PC-9 (cell line): Measurements from ENCODE around the gene NRG3. TPM values are rescaled to one million over a fixed set of nuclear protein-coding genes. Genes with fewer than 3 reads are reported as not detected.

Experiments
- BruUV-seq: library from RNA; stranded (reverse); fragments of 400-500 nt; replicated peaks from 2 replicates; lab custom pipeline; 2021; lab: Mats Ljungman, UMichigan
- CTCF ChIA-PET: fragments of 300-600 bp; sonication (Branson Sonifier 250); formaldehyde crosslinking; loops from one replicate; lab custom pipeline; 2022; ENCODE audit warnings: antibody characterized with exemption; lab: Charles Lee
- POLR2A ChIA-PET: fragments of 300-600 bp; sonication (Branson Sonifier 250); formaldehyde crosslinking; loops from one replicate; lab custom pipeline; 2022; ENCODE audit warnings: antibody characterized with exemption; ENCODE audit not compliant: unreplicated experiment; lab: Charles Lee
- DNase-seq, 2 experiments: peaks; one replicate each; pipeline versions ENCODE4 v3.0.0 to v3.0.0-alpha.2; 2015 to 2022; ENCODE audit warnings: mixed read lengths in 1 of 2
- H2AFZ ChIP-seq: fragments of 200-600 bp; sonication (generic); 2 replicates; pipeline ENCODE4 v1.8.1; 2017; ENCODE audit warnings: antibody characterized with exemption
- H3F3A ChIP-seq: fragments of 200-600 bp; sonication (generic); 2 replicates; pipeline ENCODE4 v1.8.1; 2017; ENCODE audit warnings: antibody characterized with exemption, mild to moderate bottlenecking, low read depth; ENCODE audit not compliant: insufficient read depth
- H3K27ac ChIP-seq: fragments of 200-600 bp; sonication (generic); 2 replicates; pipeline ENCODE4 v1.6.1; 2016; ENCODE audit warnings: mixed run types
- H3K27me3 ChIP-seq: fragments of 200-600 bp; sonication (generic); 2 replicates; pipeline ENCODE4 v1.6.1; 2016; ENCODE audit warnings: low read depth, mixed run types; ENCODE audit not compliant: insufficient read depth
- H3K36me3 ChIP-seq: fragments of 200-600 bp; sonication (generic); 2 replicates; pipeline ENCODE4 v1.6.1; 2016; ENCODE audit warnings: low read depth, mixed run types
- H3K4me1 ChIP-seq: fragments of 200-600 bp; sonication (generic); replicated peaks from 2 replicates; pipeline ENCODE4 v1.6.1; 2016; ENCODE audit warnings: mixed run types; ENCODE audit not compliant: insufficient read depth
- H3K4me2 ChIP-seq: fragments of 200-600 bp; sonication (generic); 2 replicates; pipeline ENCODE4 v1.6.1; 2017; ENCODE audit warnings: mixed run types
- H3K4me3 ChIP-seq: fragments of 200-600 bp; sonication (generic); 2 replicates; pipeline ENCODE4 v1.6.1; 2016; ENCODE audit warnings: mixed run types
- H3K79me2 ChIP-seq: fragments of 200-600 bp; sonication (generic); 2 replicates; pipeline ENCODE4 v1.6.1; 2017; ENCODE audit warnings: low read depth, mixed run types
- H3K9me2 ChIP-seq: fragments of 200-600 bp; sonication (generic); 2 replicates; pipeline ENCODE4 v1.8.1; 2017; ENCODE audit warnings: mild to moderate bottlenecking; ENCODE audit not compliant: insufficient read depth
- H3K9me3 ChIP-seq: fragments of 200-600 bp; sonication (generic); 2 replicates; pipeline ENCODE4 v1.8.1; 2016; ENCODE audit warnings: low read depth; ENCODE audit not compliant: insufficient read depth
- H4K20me1 ChIP-seq: fragments of 200-600 bp; sonication (generic); 2 replicates; pipeline ENCODE4 v1.8.1; 2017; ENCODE audit not compliant: insufficient read depth
- CTCF ChIP-seq: fragments of 200-600 bp; sonication (generic); conservative IDR thresholded peaks from 2 replicates; pipeline ENCODE4 v1.6.1; 2017; ENCODE audit warnings: mixed run types, antibody characterized with exemption, mild to moderate bottlenecking, moderate library complexity
- EZH2 ChIP-seq: fragments of 200-600 bp; sonication (generic); IDR thresholded peaks from 2 replicates; pipeline ENCODE4 v1.8.0; 2017; ENCODE audit warnings: antibody characterized with exemption, low read depth
- intact Hi-C: fragments of 100-400 bp; cut with micrococcal nuclease; formaldehyde crosslinking; loops from one replicate; pipeline ENCODE4 v1.10.0; 2022; ENCODE audit not compliant: unreplicated experiment
- total RNA-seq: library from RNA; stranded (reverse); gene quantifications from 2 replicates; pipeline ENCODE4 v1.2.3, GENCODE V29; 2021

NRG3 gene
- total RNA-seq, 1 experiment from 2014 or later: not detected

- CTCF ChIA-PET: no interaction called here
- H4K20me1 ChIP-seq: no peaks in the 10 kb centered on the region
- H3K4me3 ChIP-seq: no peak overlapping the region
- no peaks in the 10 kb centered on the region for H3K9me3 ChIP-seq
- no peak for DNase-seq
- no peak overlapping the region for H2AFZ ChIP-seq
- POLR2A ChIA-PET: no interaction called here
- TF ChIP-seq EZH2 (no peak), CTCF (no peak)
- no peaks in the 10 kb centered on the region for H3K79me2 ChIP-seq
- H3K27me3 ChIP-seq: no peaks in the 10 kb centered on the region
- H3K4me1 ChIP-seq: no peaks in the 10 kb centered on the region
- no peak overlapping the region for H3K27ac ChIP-seq
- intact Hi-C loops: no loop called here
- H3K4me2 ChIP-seq: no peak overlapping the region
- H3K36me3 ChIP-seq: no peaks in the 10 kb centered on the region
- no peaks in the 10 kb centered on the region for H3K9me2 ChIP-seq
- no peaks in the 10 kb centered on the region for H3F3A ChIP-seq
- no TSS peak for BruUV-seq
Measured at GRCh38 chr10:82453678-82454293, 578.8 kb downstream of the NRG3 start.

GRCh38 chr10:82462910-82463551, 588.0 kb downstream of the NRG3 start:
- no peaks in the 10 kb centered on the region for H3K9me3 ChIP-seq
- BruUV-seq: no TSS peak
- no peaks in the 10 kb centered on the region for H3K4me1 ChIP-seq
- H4K20me1 ChIP-seq: no peaks in the 10 kb centered on the region
- H3K79me2 ChIP-seq: no peaks in the 10 kb centered on the region
- no peak for TF ChIP-seq EZH2
- no peak for TF ChIP-seq CTCF
- no peak overlapping the region for H3K4me2 ChIP-seq
- no peak overlapping the region for H3K4me3 ChIP-seq
- no peaks in the 10 kb centered on the region for H3K27me3 ChIP-seq
- ChIA-PET POLR2A (no interaction called here), CTCF (no interaction called here)
- intact Hi-C loops: no loop called here
- H3K36me3 ChIP-seq: no peaks in the 10 kb centered on the region
- H3K27ac ChIP-seq: no peak overlapping the region
- H3F3A ChIP-seq: no peaks in the 10 kb centered on the region
- no peak for DNase-seq
- no peak overlapping the region for H2AFZ ChIP-seq
- no peaks in the 10 kb centered on the region for H3K9me2 ChIP-seq

GRCh38 chr10:82463614-82464013, 588.6 kb downstream of the NRG3 start:
- H3F3A ChIP-seq: no peaks in the 10 kb centered on the region
- BruUV-seq: no TSS peak
- TF ChIP-seq EZH2: no peak
- no peak for TF ChIP-seq CTCF
- no peak overlapping the region for H3K4me2 ChIP-seq
- H4K20me1 ChIP-seq: no peaks in the 10 kb centered on the region
- no peak for DNase-seq
- no peaks in the 10 kb centered on the region for H3K79me2 ChIP-seq
- H3K9me2 ChIP-seq: no peaks in the 10 kb centered on the region
- H3K9me3 ChIP-seq: no peaks in the 10 kb centered on the region
- H3K27ac ChIP-seq: no peak overlapping the region
- ChIA-PET POLR2A (no interaction called here), CTCF (no interaction called here)
- no peaks in the 10 kb centered on the region for H3K27me3 ChIP-seq
- no peak overlapping the region for H3K4me3 ChIP-seq
- no peaks in the 10 kb centered on the region for H3K4me1 ChIP-seq
- no peak overlapping the region for H2AFZ ChIP-seq
- intact Hi-C loops: no loop called here
- no peaks in the 10 kb centered on the region for H3K36me3 ChIP-seq
